ENCODE data around the gene NDUFAF2. TPM values are rescaled to one million over a fixed set of nuclear protein-coding genes. Genes with fewer than 3 reads are reported as not detected.

Gene NDUFAF2
- total and polyA plus RNA-seq, 2 of the 8 experiments (the other 6 are each of a cell fraction or from before 2014, with no cell fraction given), result 10.7 to 46.5 TPM

GRCh38 chr5:61114441-61114840 lies 169.4 kb downstream of the NDUFAF2 start:
- H2BK12ac ChIP-seq (ENCODE audit: low read depth, low read length), result no peak overlapping the region
- no peak overlapping the region for H2BK20ac ChIP-seq (ENCODE audit: low read length)
- no peaks in the 10 kb centered on the region for H3K79me2 ChIP-seq (ENCODE audit: control insufficient read depth in 1 of 2, insufficient read depth in 2 of 2, low read length in 2 of 2)
- no peak overlapping the region for H2AFZ ChIP-seq (ENCODE audit: low read length)
- no peak for FAIRE-seq
- POLR2A ChIA-PET (ENCODE audit: partially characterized antibody), result no interaction called here
- no peak overlapping the region for H3K9ac ChIP-seq (replicated peaks in 1 of 4; ENCODE audit: extremely low read depth in 1 of 4, low read depth in 3 of 4, low read length in 3 of 4)
- H3K4me2 ChIP-seq (ENCODE audit: insufficient read depth in 1 of 2, low read depth in 2 of 2, low read length in 2 of 2), result no peak overlapping the region
- no peak overlapping the region for H2AK5ac ChIP-seq (ENCODE audit: low read depth, low read length)
- no peak overlapping the region for H3K23ac ChIP-seq (ENCODE audit: insufficient read length)
- no peak for DNase-seq (ENCODE audit: low read depth in 1 of 2, low spot score in 2 of 2)
- H3K36me3 ChIP-seq (ENCODE audit: control insufficient read depth in 2 of 4, insufficient read depth in 4 of 4, low read length in 3 of 4), result no peaks in the 10 kb centered on the region
- H4K20me1 ChIP-seq (replicated peaks in 1 of 2; ENCODE audit: control insufficient read depth in 1 of 2, insufficient read depth in 2 of 2, low read length in 2 of 2), result no peaks in the 10 kb centered on the region
- CTCF ChIA-PET (ENCODE audit: partially characterized antibody), result no interaction called here
- H3K79me1 ChIP-seq (ENCODE audit: low read depth, low read length), result no peaks in the 10 kb centered on the region; the same call in 1 of the 2 replicates
- no peak overlapping the region for H3K27ac ChIP-seq (ENCODE audit: low read depth, low read length)
- H3K9me3 ChIP-seq (ENCODE audit: insufficient read depth in 2 of 2, low read depth in 1 of 2, low read length in 1 of 2), result no peaks in the 10 kb centered on the region
- no peak overlapping the region for H3K4me3 ChIP-seq (ENCODE audit: extremely low read depth in 1 of 4, insufficient read depth in 2 of 4, low read depth in 3 of 4, low read length in 4 of 4)
- no peaks in the 10 kb centered on the region for H3K23me2 ChIP-seq (ENCODE audit: low read depth, low read length)
- no peak overlapping the region for H2BK5ac ChIP-seq (ENCODE audit: low read depth, low read length)
- no peak overlapping the region for H3K56ac ChIP-seq (replicated peaks; ENCODE audit: insufficient read length, low read depth, low read length)
- 84% methylated on average over 1 of the region's 1 CpG; no CpG with 5 or more reads in 1 of the 2 experiments for WGBS, 2 experiments (ENCODE audit: extremely low coverage in 1 of 2, insufficient coverage in 1 of 2, insufficient read length in 1 of 2, insufficient replicate concordance in 2 of 2, low coverage in 1 of 2, low lambda C conversion rate in 2 of 2, missing lambda C conversion rate in 1 of 2)
- no peak overlapping the region for H4K5ac ChIP-seq (ENCODE audit: insufficient read length, low read depth, low read length)
- no peak overlapping the region for H3K18ac ChIP-seq (ENCODE audit: extremely low read depth, low read length)
- TF ChIP-seq MAX (IDR thresholded peaks at IDR 0.05) (no peak), RXRA (IDR thresholded peaks at IDR 0.05; ENCODE audit: insufficient read depth, low read depth, low read length) (no peak), ASH2L (IDR thresholded peaks at IDR 0.05; ENCODE audit: low read length) (no peak), CREB1 (IDR thresholded peaks at IDR 0.05) (no peak), TBP (IDR thresholded peaks at IDR 0.05; ENCODE audit: low read depth, low read length) (no peak), ATF3 (IDR thresholded peaks at IDR 0.05; ENCODE audit: insufficient read depth, low read depth, low read length) (no peak), POU5F1 (IDR thresholded peaks at IDR 0.05; ENCODE audit: low read depth, low read length) (no peak), RBBP5 (IDR thresholded peaks at IDR 0.05; ENCODE audit: borderline replicate concordance, low read depth, low read length) (no peak), TAF1 (IDR thresholded peaks at IDR 0.05; ENCODE audit: low read depth, low read length) (no peak), SUZ12 (IDR thresholded peaks at IDR 0.05; ENCODE audit: low read length) (no peak)
- no peak overlapping the region for H4K8ac ChIP-seq (ENCODE audit: extremely low read depth, insufficient read depth, low read length)
- no peak overlapping the region for H3K14ac ChIP-seq (ENCODE audit: insufficient read length)
- H4K91ac ChIP-seq (replicated peaks; ENCODE audit: insufficient read length, low read length), result no peak overlapping the region
- H3K27me3 ChIP-seq (replicated peaks in 1 of 4; ENCODE audit: control insufficient read depth in 3 of 4, extremely low read depth in 1 of 4, insufficient read depth in 3 of 4, low read length in 3 of 4), result no peaks in the 10 kb centered on the region
- no peaks in the 10 kb centered on the region for H3K4me1 ChIP-seq (replicated peaks in 1 of 4; ENCODE audit: control insufficient read depth in 3 of 4, insufficient read depth in 4 of 4, low read length in 3 of 4)
- no peak overlapping the region for H3K4ac ChIP-seq (replicated peaks; ENCODE audit: insufficient read length, low read depth, low read length)
- H2BK15ac ChIP-seq (ENCODE audit: low read length), result no peak overlapping the region
- H2BK120ac ChIP-seq (replicated peaks; ENCODE audit: low read depth, low read length), result no peak overlapping the region
